ENCODE data around the gene ADGRL4.
"Not testable (repeated sequence)": the region's sequence is repeated elsewhere in the genome, so short reads cannot be mapped to it uniquely, and the experiment has no call there.

Gene ADGRL4

DNA sequence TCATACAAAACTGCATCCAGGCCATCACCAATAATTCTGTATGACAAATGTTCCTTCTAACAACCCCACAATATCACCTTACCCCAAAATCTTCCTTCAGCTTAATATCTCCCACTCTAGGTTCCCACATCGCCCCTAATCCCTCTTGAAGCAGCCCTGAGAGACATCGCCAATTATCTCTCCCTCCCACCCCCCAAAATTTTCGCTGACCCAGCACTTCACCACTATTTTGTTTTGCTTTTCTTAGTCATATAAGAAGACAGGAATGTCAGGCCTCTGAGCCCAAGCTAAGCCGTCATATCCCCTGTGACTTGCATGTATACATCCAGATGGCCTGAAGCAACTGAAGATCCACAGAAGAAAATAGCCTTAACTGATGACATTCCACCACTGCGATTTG is 126.3 kb downstream of the ADGRL4 start:
- Histone ChIP-seq H3K9me3 (ENCODE audit: control insufficient read depth, insufficient read depth, low read depth, low read length) (no peaks in the 10 kb centered on the region), H3K27ac (ENCODE audit: extremely low read depth, low read depth, low read length) (no peak overlapping the region), H3K4me1 (ENCODE audit: control insufficient read depth, insufficient read depth, low read length) (peaks cover 9% of the 10 kb centered on the region), H3K36me3 (ENCODE audit: control insufficient read depth in 2 of 2, insufficient read depth in 1 of 2, low read length in 2 of 2) (no peaks in the 10 kb centered on the region), H3K4me3 (ENCODE audit: low read depth, low read length) (no peak overlapping the region)
- TF ChIP-seq ZNF404 (tag by site-specific recombination; IDR thresholded peaks at IDR 0.05): no peak
- TF ChIP-seq ELK4 (IDR thresholded peaks at IDR 0.05; ENCODE audit: borderline replicate concordance, low read depth, low read length): no peak
- TF ChIP-seq ZNF510 (tag by site-specific recombination; IDR thresholded peaks at IDR 0.05; ENCODE audit: insufficient replicate concordance): no peak
- TF ChIP-seq ZNF311 (tag by site-specific recombination; IDR thresholded peaks at IDR 0.05; ENCODE audit: borderline replicate concordance): no peak
- no peak for TF ChIP-seq CTCF (tag by site-specific recombination; IDR thresholded peaks at IDR 0.05)
- no peak for TF ChIP-seq ZNF132 (tag by site-specific recombination; IDR thresholded peaks at IDR 0.05; ENCODE audit: borderline replicate concordance)
- TF ChIP-seq, protein P1, sequence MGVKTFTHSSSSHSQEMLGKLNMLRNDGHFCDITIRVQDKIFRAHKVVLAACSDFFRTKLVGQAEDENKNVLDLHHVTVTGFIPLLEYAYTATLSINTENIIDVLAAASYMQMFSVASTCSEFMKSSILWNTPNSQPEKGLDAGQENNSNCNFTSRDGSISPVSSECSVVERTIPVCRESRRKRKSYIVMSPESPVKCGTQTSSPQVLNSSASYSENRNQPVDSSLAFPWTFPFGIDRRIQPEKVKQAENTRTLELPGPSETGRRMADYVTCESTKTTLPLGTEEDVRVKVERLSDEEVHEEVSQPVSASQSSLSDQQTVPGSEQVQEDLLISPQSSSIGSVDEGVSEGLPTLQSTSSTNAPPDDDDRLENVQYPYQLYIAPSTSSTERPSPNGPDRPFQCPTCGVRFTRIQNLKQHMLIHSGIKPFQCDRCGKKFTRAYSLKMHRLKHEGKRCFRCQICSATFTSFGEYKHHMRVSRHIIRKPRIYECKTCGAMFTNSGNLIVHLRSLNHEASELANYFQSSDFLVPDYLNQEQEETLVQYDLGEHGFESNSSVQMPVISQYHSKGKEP (tag by site-specific recombination; IDR thresholded peaks at IDR 0.05): no peak
- POLR2A ChIA-PET: no interaction called here
- CTCF ChIA-PET: interaction anchor here (0.6 kb wide), 1 partner anchor 1368 kb away, joined by 3 read pairs; no protein-coding TSS in a partner anchor

- H3K9me3 ChIP-seq (ENCODE audit: control insufficient read depth, insufficient read depth, low read depth, low read length); H3K4me3 ChIP-seq (ENCODE audit: low read depth, low read length); H3K36me3 ChIP-seq (ENCODE audit: control insufficient read depth in 2 of 2, insufficient read depth in 1 of 2, low read length in 2 of 2); H3K27ac ChIP-seq (ENCODE audit: extremely low read depth, low read depth, low read length); H3K4me1 ChIP-seq (ENCODE audit: control insufficient read depth, insufficient read depth, low read length); CTCF ChIA-PET; POLR2A ChIA-PET: not testable (repeated sequence)
Measured at GRCh38 chr1:78875986-78876385, 130.5 kb downstream of the ADGRL4 start.

DNA sequence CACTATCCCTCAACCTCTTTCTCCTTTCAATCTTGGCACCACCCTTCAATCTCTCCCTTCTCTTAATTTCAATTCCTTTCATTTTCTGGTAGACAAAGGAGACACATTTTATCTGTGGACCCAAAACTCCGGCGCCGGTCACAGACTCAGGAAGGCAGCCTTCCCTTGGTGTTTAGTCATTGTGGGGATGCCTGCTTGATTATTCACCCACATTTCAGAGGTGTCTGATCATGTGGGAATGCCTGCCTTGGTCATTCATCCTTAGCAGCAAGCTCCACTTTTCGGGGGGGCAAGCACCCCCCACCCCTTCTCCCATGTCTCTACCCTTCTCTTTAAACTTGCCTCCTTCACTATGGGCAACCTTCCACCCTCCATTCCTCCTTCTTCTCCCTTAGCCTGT is 133.7 kb downstream of the ADGRL4 start:
- H3K27ac ChIP-seq (ENCODE audit: extremely low read depth, low read depth, low read length); H3K36me3 ChIP-seq (ENCODE audit: control insufficient read depth in 2 of 2, insufficient read depth in 1 of 2, low read length in 2 of 2); H3K4me1 ChIP-seq (ENCODE audit: control insufficient read depth, insufficient read depth, low read length); H3K4me3 ChIP-seq (ENCODE audit: low read depth, low read length); POLR2A ChIA-PET; H3K9me3 ChIP-seq (ENCODE audit: control insufficient read depth, insufficient read depth, low read depth, low read length); CTCF ChIA-PET: not testable (repeated sequence)

GRCh38 chr1:78871249-78871648 is 135.3 kb downstream of the ADGRL4 start:
- no peaks in the 10 kb centered on the region for H3K4me1 ChIP-seq (ENCODE audit: control insufficient read depth, insufficient read depth, low read length)
- TF ChIP-seq ZNF48 (tag by site-specific recombination; IDR thresholded peaks at IDR 0.05) (no peak), ZNF585B (tag by site-specific recombination; IDR thresholded peaks at IDR 0.05) (peak; percentile 23; the same call in 1 of the 2 replicates), ZNF311 (tag by site-specific recombination; IDR thresholded peaks at IDR 0.05; ENCODE audit: borderline replicate concordance) (no peak)
- POLR2A ChIA-PET: no interaction called here

DNA sequence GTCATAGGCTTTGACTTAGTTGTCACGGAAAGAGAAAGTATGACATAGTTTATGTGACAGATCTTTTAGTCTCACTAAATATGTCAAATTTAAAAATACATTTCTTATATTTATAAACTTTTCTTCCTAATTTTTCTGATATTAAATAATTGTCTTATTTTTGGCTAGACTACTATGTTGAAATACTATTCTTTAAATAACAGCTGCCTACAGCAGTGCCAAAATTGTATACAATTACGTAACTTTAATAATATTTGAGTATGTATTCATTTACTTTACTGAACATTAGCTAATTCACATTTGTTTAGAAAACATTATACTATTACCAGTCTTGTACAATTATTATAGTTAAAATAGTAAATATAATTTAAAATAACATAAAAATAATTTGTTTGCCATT is 137.4 kb downstream of the ADGRL4 start:
- H3K4me3 ChIP-seq (ENCODE audit: low read depth, low read length): no peak overlapping the region
- no peak overlapping the region for H3K27ac ChIP-seq (ENCODE audit: extremely low read depth, low read depth, low read length)
- no peaks in the 10 kb centered on the region for H3K4me1 ChIP-seq (ENCODE audit: control insufficient read depth, insufficient read depth, low read length)
- no peaks in the 10 kb centered on the region for H3K36me3 ChIP-seq (ENCODE audit: control insufficient read depth in 2 of 2, insufficient read depth in 1 of 2, low read length in 2 of 2)
- POLR2A ChIA-PET: no interaction called here
- no peaks in the 10 kb centered on the region for H3K9me3 ChIP-seq (ENCODE audit: control insufficient read depth, insufficient read depth, low read depth, low read length)
- CTCF ChIA-PET: no interaction called here
- TF ChIP-seq INSM2 (tag by site-specific recombination; IDR thresholded peaks at IDR 0.05): no peak
- TF ChIP-seq ZNF433 (tag by site-specific recombination; IDR thresholded peaks at IDR 0.05; ENCODE audit: low read depth): no peak
- no peak for TF ChIP-seq ZNF571 (tag by site-specific recombination; IDR thresholded peaks at IDR 0.05)
- TF ChIP-seq PRDM10 (tag by site-specific recombination; IDR thresholded peaks at IDR 0.05): no peak
- no peak for TF ChIP-seq ZNF791 (tag by site-specific recombination; IDR thresholded peaks at IDR 0.05)
- TF ChIP-seq ZNF133 (tag by site-specific recombination; IDR thresholded peaks at IDR 0.05): no peak

More at GRCh38 chr1:78871249-78871648, 135.3 kb downstream of the ADGRL4 start:
- H3K27ac ChIP-seq (ENCODE audit: extremely low read depth, low read depth, low read length): no peak overlapping the region
- H3K4me3 ChIP-seq (ENCODE audit: low read depth, low read length): no peak overlapping the region
- H3K9me3 ChIP-seq (ENCODE audit: control insufficient read depth, insufficient read depth, low read depth, low read length): no peaks in the 10 kb centered on the region
- H3K36me3 ChIP-seq (ENCODE audit: control insufficient read depth in 2 of 2, insufficient read depth in 1 of 2, low read length in 2 of 2): no peaks in the 10 kb centered on the region
- CTCF ChIA-PET: no interaction called here
